Measurements from ENCODE around the gene CDC14B. TPM values are rescaled to one million over a fixed set of nuclear protein-coding genes. Genes with fewer than 3 reads are reported as not detected.

CDC14B gene
- total and polyA plus RNA-seq, 7 donors, result 0.87 to 10.7 (median 2.6) TPM

DNA sequence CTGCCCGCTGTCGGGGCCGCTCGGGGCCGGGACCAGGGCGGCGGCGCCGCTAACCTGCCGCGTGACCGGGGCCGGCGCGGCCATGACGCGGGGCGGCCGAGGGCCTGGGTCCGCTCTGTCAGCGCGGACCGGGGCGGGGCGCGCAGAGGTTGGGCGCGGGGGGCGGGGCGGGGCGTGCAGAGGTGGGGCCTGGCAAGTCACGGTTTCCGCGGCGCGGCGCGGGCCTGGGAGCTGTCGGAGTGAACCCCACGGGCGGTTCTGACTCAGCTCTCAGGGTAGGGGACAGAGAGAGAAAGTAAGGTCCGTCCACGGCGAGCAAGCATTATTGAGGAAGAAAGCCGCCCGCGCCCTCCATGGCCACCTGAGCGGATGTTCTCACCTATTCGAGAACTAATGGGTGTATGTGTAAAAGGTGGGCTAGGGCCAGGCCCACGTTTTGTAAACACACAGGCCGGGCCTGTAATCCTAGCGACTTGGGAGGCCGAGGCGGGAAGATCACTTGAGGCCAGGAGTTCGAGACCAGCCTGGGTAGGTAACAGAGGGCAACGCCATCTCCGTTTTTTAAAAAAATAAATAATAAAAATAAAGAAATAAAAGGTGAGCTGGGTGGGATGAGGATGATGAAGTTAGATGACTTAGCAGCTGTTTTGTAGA lies 35.7 kb upstream of the CDC14B start, which contains the start of gene PRXL2C:
PRXL2C (minus strand) TSS at position 120 of the 654 bp plus-strand sequence; CDS start at position 84, 36 bp downstream.
- Histone ChIP-seq H3K4me3 (peak within 1 kb of the TSS; percentile 69), H3K27me3 (ENCODE audit: insufficient read depth in 3 of 3, low read length in 2 of 3) (no peaks in the 10 kb centered on the region), H3K36me3 (ENCODE audit: insufficient read depth in 1 of 2, low read depth in 1 of 2) (peaks cover 0 to 24% of the 10 kb centered on the region in 2 donors), H3K27ac (peak within 1 kb of the TSS; percentile 88), H3K9me3 (no peaks in the 10 kb centered on the region), H3K4me1 (peaks cover 29% of the 10 kb centered on the region)
- peak; percentile 82 to 89 (median 84) for ATAC-seq
- intact Hi-C loops (cut with DNase I), result loop anchor here (2.0 to 5.0 kb wide), 2 partner anchors 237 to 308 kb away; partner anchors contain the start of gene ZNF367 (in 1 of the 2)
- 6 to 10% (median 8%) methylated on average over 37 to 57 of the region's 57 CpGs for WGBS, 3 donors
- DNase-seq, result peak; percentile 90 to 91
- TF ChIP-seq CTCF (IDR thresholded peaks at IDR 0.05), result peak; percentile 11

DNA sequence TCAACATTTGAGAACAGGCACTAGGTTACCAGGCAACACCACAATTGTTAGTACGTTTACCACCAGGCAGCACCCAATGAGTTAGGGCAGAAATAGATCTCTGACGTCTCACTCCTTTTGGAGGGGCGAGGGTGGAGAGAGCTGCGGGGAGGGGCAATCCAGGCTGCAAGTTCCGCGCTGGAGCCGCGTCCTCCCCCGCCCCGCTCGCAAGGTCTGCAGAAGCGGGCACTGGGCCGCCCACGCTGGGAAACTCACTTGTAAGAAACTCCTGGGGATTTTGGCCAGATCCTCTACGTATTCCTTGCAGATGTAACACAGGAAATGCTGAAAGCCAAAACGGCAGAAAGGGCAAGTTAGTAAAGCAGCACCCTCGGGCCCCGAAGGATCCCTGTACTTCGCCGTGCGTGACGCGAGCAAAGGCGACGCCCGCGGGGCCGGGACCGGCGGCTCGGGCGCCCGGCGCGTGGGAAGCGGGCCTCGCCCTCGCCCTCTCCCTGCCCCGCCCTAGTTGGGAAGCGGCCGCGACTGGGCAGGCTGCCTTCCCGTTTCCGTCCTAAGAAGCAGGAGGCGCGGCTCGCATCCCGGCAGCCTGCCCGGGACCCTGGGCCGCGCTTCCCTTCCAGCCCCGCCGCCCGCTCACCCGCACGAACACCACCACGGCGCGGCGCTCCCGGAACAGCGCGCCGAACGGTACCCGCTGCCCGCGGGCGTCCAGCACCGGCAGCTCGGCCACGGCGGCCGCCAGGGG lies 35.0 kb upstream of the CDC14B start:
- Histone ChIP-seq H3K4me1 (peaks cover 36% of the 10 kb centered on the region), H3K27me3 (ENCODE audit: insufficient read depth in 3 of 3, low read length in 2 of 3) (no peaks in the 10 kb centered on the region), H3K9me3 (no peaks in the 10 kb centered on the region), H3K27ac (peak overlapping the region; percentile 88), H3K36me3 (ENCODE audit: insufficient read depth in 1 of 2, low read depth in 1 of 2) (peaks cover 3 to 31% of the 10 kb centered on the region in 2 donors), H3K4me3 (peak overlapping the region; percentile 69)
- intact Hi-C loops (cut with DNase I), result loop anchor here (2.0 to 5.0 kb wide), 3 partner anchors 37 to 307 kb away; partner anchors contain the start of genes CDC14B (in 1 of the 2) and ZNF367 (in 1 of the 2)
- DNase-seq (peak; percentile 88 to 92), ATAC-seq (peak; percentile 81 to 88 (median 86))
- no peak for TF ChIP-seq CTCF (IDR thresholded peaks at IDR 0.05)
- 0 to 1% (median 1%) methylated on average over 69 to 74 of the region's 74 CpGs for WGBS, 3 donors

DNA sequence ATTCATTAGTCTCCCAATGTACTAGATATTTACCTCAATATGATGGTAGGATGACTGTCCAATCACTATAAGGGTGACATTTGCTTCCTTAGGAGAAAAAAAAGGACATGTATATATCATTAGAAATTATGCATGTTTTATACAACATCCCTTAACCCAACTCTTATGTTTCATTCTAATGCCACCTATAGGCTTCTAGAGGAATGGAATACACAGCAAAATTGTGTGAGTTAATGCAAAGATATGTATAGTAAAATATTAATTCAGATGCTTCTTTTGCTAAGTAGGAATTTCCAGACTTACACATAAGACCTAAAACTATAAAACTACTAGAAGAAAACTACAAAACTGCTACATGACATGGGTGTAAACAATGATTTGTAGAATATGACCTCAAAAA lies 32.0 kb upstream of the CDC14B start:
- TF ChIP-seq CTCF (IDR thresholded peaks at IDR 0.05), result no peak
- H3K4me1 ChIP-seq, result peaks cover 65% of the 10 kb centered on the region
- peaks cover 3 to 48% of the 10 kb centered on the region in 2 donors for H3K36me3 ChIP-seq (ENCODE audit: insufficient read depth in 1 of 2, low read depth in 1 of 2)
- no peaks in the 10 kb centered on the region for H3K27me3 ChIP-seq (ENCODE audit: insufficient read depth in 3 of 3, low read length in 2 of 3)
- ATAC-seq (no peak), DNase-seq (no peak)
- H3K4me3 ChIP-seq, result no peak overlapping the region
- intact Hi-C loops (cut with DNase I), result loop anchor here in 1 of 2 donors (5.0 kb wide), 1 partner anchor 34 kb away; the partner anchor contains the start of gene CDC14B
- H3K9me3 ChIP-seq, result no peaks in the 10 kb centered on the region
- H3K27ac ChIP-seq, result no peak overlapping the region

DNA sequence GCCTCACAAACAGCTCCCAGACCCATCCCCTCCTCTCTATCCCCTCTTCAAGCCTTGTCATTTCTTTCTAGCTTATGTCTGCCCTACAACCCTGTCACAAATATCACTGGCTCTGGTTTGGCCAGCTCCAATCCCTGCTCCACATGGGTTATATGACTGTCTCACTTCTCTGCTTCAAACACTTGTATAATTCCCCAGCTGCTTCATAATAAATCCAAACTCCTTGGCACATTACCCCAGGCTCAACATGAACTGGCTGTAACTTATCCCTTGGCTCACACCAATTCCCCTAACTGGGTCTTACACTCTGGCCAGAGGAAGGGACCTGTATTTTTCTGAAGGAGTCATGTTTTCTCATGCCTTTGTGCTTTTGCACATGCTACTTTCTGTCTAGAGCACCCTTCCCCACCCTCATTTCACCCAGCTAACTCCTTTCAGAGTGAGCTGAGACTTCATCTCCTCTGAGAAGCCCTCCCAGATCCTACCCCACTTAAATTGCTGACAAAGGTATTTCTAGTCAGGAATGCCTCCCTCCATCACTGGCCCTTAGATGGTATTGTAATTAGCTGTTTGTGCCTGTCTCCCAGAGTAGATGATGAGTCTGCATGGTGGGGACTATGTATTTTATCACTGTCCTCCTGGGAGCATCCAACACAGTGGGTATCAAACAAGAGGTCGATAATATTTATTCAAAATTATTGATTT lies 30.1 kb upstream of the CDC14B start:
- Histone ChIP-seq H3K4me3 (peak overlapping the region; percentile 18), H3K36me3 (ENCODE audit: insufficient read depth in 1 of 2, low read depth in 1 of 2) (peaks cover 3 to 61% of the 10 kb centered on the region in 2 donors), H3K27me3 (ENCODE audit: insufficient read depth in 3 of 3, low read length in 2 of 3) (no peaks in the 10 kb centered on the region), H3K9me3 (no peaks in the 10 kb centered on the region), H3K27ac (peak overlapping the region; percentile 82), H3K4me1 (peaks cover 69% of the 10 kb centered on the region)
- WGBS, 3 donors, result 89 to 92% (median 90%) methylated on average over 1 of the region's 1 CpG
- TF ChIP-seq CTCF (IDR thresholded peaks at IDR 0.05), result no peak
- intact Hi-C loops (cut with DNase I), result loop anchor here in 1 of 2 donors (5.0 kb wide), 1 partner anchor 32 kb away; the partner anchor contains the start of gene CDC14B
- ATAC-seq (peak; percentile 49 to 76 (median 62)), DNase-seq (no peak)
